ENCODE results near the gene KL. TPM values are rescaled to one million over a fixed set of nuclear protein-coding genes. Genes with fewer than 3 reads are reported as not detected.

The KL gene
- polyA plus RNA-seq, 1 of the 3 experiments (the other 2 are of a cell fraction) = 0.02 TPM

DNA sequence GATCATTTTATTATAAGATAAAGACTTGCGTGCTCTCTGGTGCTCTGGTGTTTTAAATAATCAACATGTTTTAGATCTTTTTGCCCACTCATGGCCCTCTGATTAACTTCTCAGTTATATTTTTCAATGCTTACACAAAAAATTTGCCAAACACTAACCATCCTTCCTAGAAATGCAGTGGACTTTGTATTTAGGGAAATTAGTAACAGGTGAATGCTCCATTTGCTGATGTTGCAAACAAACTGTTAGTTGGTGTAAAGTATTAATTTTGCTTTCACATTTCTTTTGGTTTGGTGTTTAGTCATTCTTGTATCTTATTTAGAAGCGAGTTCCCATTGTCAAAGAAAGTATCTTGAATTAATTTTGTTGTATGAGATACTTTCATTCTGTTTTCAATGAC lies 2.7 kb downstream of the KL start:
- Histone ChIP-seq H3K4me1 (ENCODE audit: control insufficient read depth in 1 of 2, insufficient read depth in 2 of 2, low read depth in 1 of 2, low read length in 1 of 2) (peaks cover 0 to 7% of the 10 kb centered on the region in 2 experiments; a peak in 2 of 4 replicates), H3K79me2 (ENCODE audit: insufficient read depth) (no peaks in the 10 kb centered on the region), H4K20me1 (ENCODE audit: insufficient read depth) (no peaks in the 10 kb centered on the region), H3K4me3 (ENCODE audit: low read depth in 2 of 2, low read length in 1 of 2) (no peak overlapping the region), H3K27ac (ENCODE audit: low read depth in 2 of 2, low read length in 1 of 2) (no peak overlapping the region), H2AFZ (ENCODE audit: low read depth) (no peak overlapping the region), H3F3A (replicated peaks; ENCODE audit: insufficient read depth) (no peaks in the 10 kb centered on the region), H3K9me3 (no peaks in the 10 kb centered on the region), H3K27me3 (ENCODE audit: insufficient read depth) (peaks cover 19% of the 10 kb centered on the region; the same call in 1 of the 2 replicates), H3K9ac (no peak overlapping the region), H3K36me3 (replicated peaks in 1 of 2; ENCODE audit: control insufficient read depth in 1 of 2, insufficient read depth in 2 of 2, low read length in 1 of 2) (no peaks in the 10 kb centered on the region), H3K4me2 (no peak overlapping the region), H3K9me2 (no peaks in the 10 kb centered on the region)
- TF ChIP-seq GABPA (IDR thresholded peaks at IDR 0.05; ENCODE audit: low read depth) (no peak), TEAD4 (IDR thresholded peaks at IDR 0.05; ENCODE audit: borderline replicate concordance, insufficient read depth) (no peak), FOSL2 (IDR thresholded peaks at IDR 0.05; ENCODE audit: borderline replicate concordance, low read depth) (no peak), NRF1 (IDR thresholded peaks at IDR 0.05; ENCODE audit: low read depth, low read length) (no peak)
- TF ChIP-seq, protein P1, sequence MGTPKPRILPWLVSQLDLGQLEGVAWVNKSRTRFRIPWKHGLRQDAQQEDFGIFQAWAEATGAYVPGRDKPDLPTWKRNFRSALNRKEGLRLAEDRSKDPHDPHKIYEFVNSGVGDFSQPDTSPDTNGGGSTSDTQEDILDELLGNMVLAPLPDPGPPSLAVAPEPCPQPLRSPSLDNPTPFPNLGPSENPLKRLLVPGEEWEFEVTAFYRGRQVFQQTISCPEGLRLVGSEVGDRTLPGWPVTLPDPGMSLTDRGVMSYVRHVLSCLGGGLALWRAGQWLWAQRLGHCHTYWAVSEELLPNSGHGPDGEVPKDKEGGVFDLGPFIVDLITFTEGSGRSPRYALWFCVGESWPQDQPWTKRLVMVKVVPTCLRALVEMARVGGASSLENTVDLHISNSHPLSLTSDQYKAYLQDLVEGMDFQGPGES (IDR thresholded peaks at IDR 0.05; ENCODE audit: low read depth, low read length) = no peak
- no peak for DNase-seq
- ChIA-PET POLR2A (no interaction called here), CTCF (interaction anchor here (1.4 kb wide), 1 partner anchor 89 kb away, joined by 3 read pairs; no protein-coding TSS in a partner anchor)
- 61% methylated on average over 2 of the region's 2 CpGs for WGBS (ENCODE audit: low lambda C conversion rate)

DNA sequence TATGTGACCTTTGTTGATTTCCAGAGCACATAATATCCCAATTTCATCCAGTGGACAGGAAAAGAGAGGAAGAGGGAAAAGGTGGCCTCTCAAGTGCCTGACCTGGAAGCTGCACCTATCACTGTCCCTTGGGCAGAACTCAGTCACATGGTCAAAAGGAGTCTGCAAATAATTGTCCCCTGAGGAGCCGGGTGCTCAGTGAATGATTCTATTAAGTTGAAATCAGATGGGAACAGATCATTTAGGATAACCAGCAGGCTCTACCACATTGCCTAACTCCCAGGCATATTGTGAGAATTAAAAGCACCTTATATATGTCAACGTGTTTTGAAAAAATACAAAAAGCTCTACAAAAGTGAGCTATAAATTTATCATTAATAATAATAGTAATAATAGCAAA lies 6.8 kb downstream of the KL start:
- H2AFZ ChIP-seq (ENCODE audit: low read depth) = no peak overlapping the region
- no peaks in the 10 kb centered on the region for H3F3A ChIP-seq (replicated peaks; ENCODE audit: insufficient read depth)
- H4K20me1 ChIP-seq (ENCODE audit: insufficient read depth) = no peaks in the 10 kb centered on the region
- H3K9me2 ChIP-seq = no peaks in the 10 kb centered on the region
- no peaks in the 10 kb centered on the region for H3K36me3 ChIP-seq (replicated peaks in 1 of 2; ENCODE audit: control insufficient read depth in 1 of 2, insufficient read depth in 2 of 2, low read length in 1 of 2)
- H3K4me1 ChIP-seq (ENCODE audit: control insufficient read depth in 1 of 2, insufficient read depth in 2 of 2, low read depth in 1 of 2, low read length in 1 of 2) = peaks cover 0 to 7% of the 10 kb centered on the region in 2 experiments; a peak in 2 of 4 replicates
- WGBS (ENCODE audit: low lambda C conversion rate) = 11% methylated on average over 2 of the region's 2 CpGs
- no peak overlapping the region for H3K9ac ChIP-seq
- peak; percentile 58; the same call in 1 of the 2 replicates for TF ChIP-seq MXI1 (IDR thresholded peaks at IDR 0.05; ENCODE audit: low read depth, low read length)
- TF ChIP-seq CHD2 (IDR thresholded peaks at IDR 0.05; ENCODE audit: low read length, partially characterized antibody) = peak; percentile 73
- TF ChIP-seq EP300 (IDR thresholded peaks at IDR 0.05; ENCODE audit: borderline replicate concordance in 1 of 2, low read depth in 1 of 2, low read length in 1 of 2) = peak in 1 of 2 experiments; percentile 93; a peak in 2 of 4 replicates
- TF ChIP-seq, protein P1 (IDR thresholded peaks at IDR 0.05; ENCODE audit: low read depth, low read length) = no peak
- TF ChIP-seq, protein P2, sequence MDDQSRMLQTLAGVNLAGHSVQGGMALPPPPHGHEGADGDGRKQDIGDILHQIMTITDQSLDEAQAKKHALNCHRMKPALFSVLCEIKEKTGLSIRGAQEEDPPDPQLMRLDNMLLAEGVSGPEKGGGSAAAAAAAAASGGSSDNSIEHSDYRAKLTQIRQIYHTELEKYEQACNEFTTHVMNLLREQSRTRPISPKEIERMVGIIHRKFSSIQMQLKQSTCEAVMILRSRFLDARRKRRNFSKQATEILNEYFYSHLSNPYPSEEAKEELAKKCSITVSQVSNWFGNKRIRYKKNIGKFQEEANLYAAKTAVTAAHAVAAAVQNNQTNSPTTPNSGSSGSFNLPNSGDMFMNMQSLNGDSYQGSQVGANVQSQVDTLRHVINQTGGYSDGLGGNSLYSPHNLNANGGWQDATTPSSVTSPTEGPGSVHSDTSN (IDR thresholded peaks at IDR 0.05) = no peak
- TF ChIP-seq RCOR1 (IDR thresholded peaks at IDR 0.05; ENCODE audit: low read length) = peak; percentile 87
- peak; percentile 89 for TF ChIP-seq GATA2 (CRISPR knock-in tag; IDR thresholded peaks at IDR 0.05)
- TF ChIP-seq, protein P3, sequence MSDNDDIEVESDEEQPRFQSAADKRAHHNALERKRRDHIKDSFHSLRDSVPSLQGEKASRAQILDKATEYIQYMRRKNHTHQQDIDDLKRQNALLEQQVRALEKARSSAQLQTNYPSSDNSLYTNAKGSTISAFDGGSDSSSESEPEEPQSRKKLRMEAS (IDR thresholded peaks at IDR 0.05; ENCODE audit: low read depth) = no peak
- peak; percentile 46 for TF ChIP-seq RAD21 (IDR thresholded peaks at IDR 0.05; ENCODE audit: low read length)
- H3K27ac ChIP-seq (ENCODE audit: low read depth in 2 of 2, low read length in 1 of 2) = peak overlapping the region in 1 of 2 experiments; percentile 47; a peak in 1 of 4 replicates
- ChIA-PET POLR2A (interaction anchor here (1.3 kb wide), 1 partner anchor 76 kb away, joined by 3 read pairs; no protein-coding TSS in a partner anchor), CTCF (interaction anchor here (0.6 to 1.0 kb wide), 3 partner anchors 70 to 433 kb away, joined by 3 read pairs; no protein-coding TSS in a partner anchor)
- no peaks in the 10 kb centered on the region for H3K9me3 ChIP-seq
- no peak overlapping the region for H3K4me3 ChIP-seq (ENCODE audit: low read depth in 2 of 2, low read length in 1 of 2)
- H3K27me3 ChIP-seq (ENCODE audit: insufficient read depth) = peaks cover 26% of the 10 kb centered on the region; the same call in 1 of the 2 replicates
- H3K4me2 ChIP-seq = no peak overlapping the region
- peak; percentile 70 for DNase-seq
- H3K79me2 ChIP-seq (ENCODE audit: insufficient read depth) = no peaks in the 10 kb centered on the region

Data from SK-N-SH (cell line).